ENCODE measurements around the gene SDCBP2.

The SDCBP2 gene

GRCh38 chr20:1267809-1268374 is 61.0 kb downstream of the SDCBP2 start:
- TF ChIP-seq CTCF (IDR thresholded peaks at IDR 0.05) = no peak
- Histone ChIP-seq H3K27ac (no peak overlapping the region), H3K4me3 (no peak overlapping the region)
- no peak for DNase-seq (ENCODE audit: low spot score)

- Histone ChIP-seq H3K4me3 (peak overlapping the region; percentile 97), H3K27ac (peak overlapping the region; percentile 17 to 71)
- TF ChIP-seq CTCF (IDR thresholded peaks at IDR 0.05) = no peak
- DNase-seq (ENCODE audit: low spot score) = no peak
Observed at GRCh38 chr20:1267161-1267560, 61.8 kb downstream of the SDCBP2 start.

- peak within 1 kb of the TSS; percentile 17 to 71 for H3K27ac ChIP-seq
- no peak for TF ChIP-seq CTCF (IDR thresholded peaks at IDR 0.05)
- peak; percentile 81 for DNase-seq (ENCODE audit: low spot score)
- peak within 1 kb of the TSS; percentile 97 for H3K4me3 ChIP-seq
Observed at GRCh38 chr20:1266167-1266973, 62.6 kb downstream of the SDCBP2 start, which contains the start of gene SNPH. Gene SNPH (plus strand): TSS chr20:1266294. CDS start chr20:1296240, 29,946 bp downstream.

GRCh38 chr20:1265916-1266166 is 63.1 kb downstream of the SDCBP2 start:
- TF ChIP-seq CTCF (IDR thresholded peaks at IDR 0.05) = no peak
- Histone ChIP-seq H3K27ac (peak overlapping the region; percentile 17 to 71), H3K4me3 (peak overlapping the region; percentile 97)
- DNase-seq (ENCODE audit: low spot score) = no peak

- no peak for DNase-seq (ENCODE audit: low spot score)
- TF ChIP-seq CTCF (IDR thresholded peaks at IDR 0.05) = no peak
- H3K4me3 ChIP-seq = peak overlapping the region; percentile 97
- peak overlapping the region; percentile 17 to 71 for H3K27ac ChIP-seq
Observed at GRCh38 chr20:1265226-1265915, 63.6 kb downstream of the SDCBP2 start.

- no peak for DNase-seq (ENCODE audit: low spot score)
- no peak overlapping the region for H3K4me3 ChIP-seq
- H3K27ac ChIP-seq = no peak overlapping the region
- TF ChIP-seq CTCF (IDR thresholded peaks at IDR 0.05) = no peak
Observed at GRCh38 chr20:1264727-1265126, 64.2 kb downstream of the SDCBP2 start.
